ENCODE results near the gene GALNT11.

- peak; percentile 95 for TF ChIP-seq CTCF (IDR thresholded peaks at IDR 0.05)
- no peak for TF ChIP-seq ZFX (IDR thresholded peaks at IDR 0.05; ENCODE audit: borderline replicate concordance)
Measured at GRCh38 chr7:152145853-152146466, 120.5 kb downstream of the GALNT11 start.

Data from 22Rv1 (cell line).